Measurements from ENCODE around the gene COX19. TPM values are rescaled to one million over a fixed set of nuclear protein-coding genes. Genes with fewer than 3 reads are reported as not detected.

COX19 gene
- total and polyA plus RNA-seq, 2 experiments from 2014 or later = 11.7 to 12.6 TPM

DNA sequence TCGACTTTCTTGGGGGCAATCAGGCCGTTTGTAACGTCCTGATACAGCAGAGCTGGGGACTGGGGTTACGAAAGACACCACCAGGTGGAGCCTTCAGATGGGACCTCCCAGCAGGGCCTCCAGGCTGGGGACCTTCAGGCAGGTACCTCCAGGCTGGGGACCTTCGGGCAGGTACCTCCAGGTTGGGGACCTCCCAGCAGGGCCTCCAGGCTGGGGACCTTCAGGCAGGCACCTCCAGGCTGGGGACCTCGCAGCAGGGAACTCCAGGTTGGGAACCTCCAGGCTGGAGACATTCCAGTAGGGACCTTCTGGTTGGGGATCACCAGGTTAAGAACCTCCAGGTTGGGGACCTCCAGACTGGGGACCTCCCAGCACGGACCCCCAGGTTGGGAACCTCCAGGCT lies 45.5 kb upstream of the COX19 start:
- no peak for TF ChIP-seq ZNF114 (CRISPR knock-in tag; IDR thresholded peaks at IDR 0.05)
- no peak for TF ChIP-seq EZH2phosphoT487 (IDR thresholded peaks at IDR 0.05; ENCODE audit: unreplicated experiment)
- no peak for TF ChIP-seq NANOG (IDR thresholded peaks at IDR 0.05; ENCODE audit: borderline replicate concordance)
- TF ChIP-seq, protein P1, sequence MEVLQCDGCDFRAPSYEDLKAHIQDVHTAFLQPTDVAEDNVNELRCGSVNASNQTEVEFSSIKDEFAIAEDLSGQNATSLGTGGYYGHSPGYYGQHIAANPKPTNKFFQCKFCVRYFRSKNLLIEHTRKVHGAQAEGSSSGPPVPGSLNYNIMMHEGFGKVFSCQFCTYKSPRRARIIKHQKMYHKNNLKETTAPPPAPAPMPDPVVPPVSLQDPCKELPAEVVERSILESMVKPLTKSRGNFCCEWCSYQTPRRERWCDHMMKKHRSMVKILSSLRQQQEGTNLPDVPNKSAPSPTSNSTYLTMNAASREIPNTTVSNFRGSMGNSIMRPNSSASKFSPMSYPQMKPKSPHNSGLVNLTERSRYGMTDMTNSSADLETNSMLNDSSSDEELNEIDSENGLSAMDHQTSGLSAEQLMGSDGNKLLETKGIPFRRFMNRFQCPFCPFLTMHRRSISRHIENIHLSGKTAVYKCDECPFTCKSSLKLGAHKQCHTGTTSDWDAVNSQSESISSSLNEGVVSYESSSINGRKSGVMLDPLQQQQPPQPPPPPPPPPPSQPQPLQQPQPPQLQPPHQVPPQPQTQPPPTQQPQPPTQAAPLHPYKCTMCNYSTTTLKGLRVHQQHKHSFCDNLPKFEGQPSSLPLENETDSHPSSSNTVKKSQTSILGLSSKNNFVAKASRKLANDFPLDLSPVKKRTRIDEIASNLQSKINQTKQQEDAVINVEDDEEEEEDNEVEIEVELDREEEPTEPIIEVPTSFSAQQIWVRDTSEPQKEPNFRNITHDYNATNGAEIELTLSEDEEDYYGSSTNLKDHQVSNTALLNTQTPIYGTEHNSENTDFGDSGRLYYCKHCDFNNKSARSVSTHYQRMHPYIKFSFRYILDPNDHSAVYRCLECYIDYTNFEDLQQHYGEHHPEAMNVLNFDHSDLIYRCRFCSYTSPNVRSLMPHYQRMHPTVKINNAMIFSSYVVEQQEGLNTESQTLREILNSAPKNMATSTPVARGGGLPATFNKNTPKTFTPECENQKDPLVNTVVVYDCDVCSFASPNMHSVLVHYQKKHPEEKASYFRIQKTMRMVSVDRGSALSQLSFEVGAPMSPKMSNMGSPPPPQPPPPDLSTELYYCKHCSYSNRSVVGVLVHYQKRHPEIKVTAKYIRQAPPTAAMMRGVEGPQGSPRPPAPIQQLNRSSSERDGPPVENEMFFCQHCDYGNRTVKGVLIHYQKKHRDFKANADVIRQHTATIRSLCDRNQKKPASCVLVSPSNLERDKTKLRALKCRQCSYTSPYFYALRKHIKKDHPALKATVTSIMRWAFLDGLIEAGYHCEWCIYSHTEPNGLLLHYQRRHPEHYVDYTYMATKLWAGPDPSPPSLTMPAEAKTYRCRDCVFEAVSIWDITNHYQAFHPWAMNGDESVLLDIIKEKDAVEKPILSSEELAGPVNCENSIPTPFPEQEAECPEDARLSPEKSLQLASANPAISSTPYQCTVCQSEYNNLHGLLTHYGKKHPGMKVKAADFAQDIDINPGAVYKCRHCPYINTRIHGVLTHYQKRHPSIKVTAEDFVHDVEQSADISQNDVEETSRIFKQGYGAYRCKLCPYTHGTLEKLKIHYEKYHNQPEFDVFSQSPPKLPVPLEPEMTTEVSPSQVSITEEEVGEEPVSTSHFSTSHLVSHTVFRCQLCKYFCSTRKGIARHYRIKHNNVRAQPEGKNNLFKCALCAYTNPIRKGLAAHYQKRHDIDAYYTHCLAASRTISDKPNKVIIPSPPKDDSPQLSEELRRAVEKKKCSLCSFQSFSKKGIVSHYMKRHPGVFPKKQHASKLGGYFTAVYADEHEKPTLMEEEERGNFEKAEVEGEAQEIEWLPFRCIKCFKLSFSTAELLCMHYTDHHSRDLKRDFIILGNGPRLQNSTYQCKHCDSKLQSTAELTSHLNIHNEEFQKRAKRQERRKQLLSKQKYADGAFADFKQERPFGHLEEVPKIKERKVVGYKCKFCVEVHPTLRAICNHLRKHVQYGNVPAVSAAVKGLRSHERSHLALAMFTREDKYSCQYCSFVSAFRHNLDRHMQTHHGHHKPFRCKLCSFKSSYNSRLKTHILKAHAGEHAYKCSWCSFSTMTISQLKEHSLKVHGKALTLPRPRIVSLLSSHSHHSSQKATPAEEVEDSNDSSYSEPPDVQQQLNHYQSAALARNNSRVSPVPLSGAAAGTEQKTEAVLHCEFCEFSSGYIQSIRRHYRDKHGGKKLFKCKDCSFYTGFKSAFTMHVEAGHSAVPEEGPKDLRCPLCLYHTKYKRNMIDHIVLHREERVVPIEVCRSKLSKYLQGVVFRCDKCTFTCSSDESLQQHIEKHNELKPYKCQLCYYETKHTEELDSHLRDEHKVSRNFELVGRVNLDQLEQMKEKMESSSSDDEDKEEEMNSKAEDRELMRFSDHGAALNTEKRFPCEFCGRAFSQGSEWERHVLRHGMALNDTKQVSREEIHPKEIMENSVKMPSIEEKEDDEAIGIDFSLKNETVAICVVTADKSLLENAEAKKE (CRISPR knock-in tag; IDR thresholded peaks at IDR 0.05) = no peak
- TF ChIP-seq EZH2 (IDR thresholded peaks at IDR 0.05; ENCODE audit: low read depth, unreplicated experiment) = no peak
- TF ChIP-seq ZNF331 (CRISPR knock-in tag; IDR thresholded peaks at IDR 0.05; ENCODE audit: low read depth) = no peak
- TF ChIP-seq, protein P2, sequence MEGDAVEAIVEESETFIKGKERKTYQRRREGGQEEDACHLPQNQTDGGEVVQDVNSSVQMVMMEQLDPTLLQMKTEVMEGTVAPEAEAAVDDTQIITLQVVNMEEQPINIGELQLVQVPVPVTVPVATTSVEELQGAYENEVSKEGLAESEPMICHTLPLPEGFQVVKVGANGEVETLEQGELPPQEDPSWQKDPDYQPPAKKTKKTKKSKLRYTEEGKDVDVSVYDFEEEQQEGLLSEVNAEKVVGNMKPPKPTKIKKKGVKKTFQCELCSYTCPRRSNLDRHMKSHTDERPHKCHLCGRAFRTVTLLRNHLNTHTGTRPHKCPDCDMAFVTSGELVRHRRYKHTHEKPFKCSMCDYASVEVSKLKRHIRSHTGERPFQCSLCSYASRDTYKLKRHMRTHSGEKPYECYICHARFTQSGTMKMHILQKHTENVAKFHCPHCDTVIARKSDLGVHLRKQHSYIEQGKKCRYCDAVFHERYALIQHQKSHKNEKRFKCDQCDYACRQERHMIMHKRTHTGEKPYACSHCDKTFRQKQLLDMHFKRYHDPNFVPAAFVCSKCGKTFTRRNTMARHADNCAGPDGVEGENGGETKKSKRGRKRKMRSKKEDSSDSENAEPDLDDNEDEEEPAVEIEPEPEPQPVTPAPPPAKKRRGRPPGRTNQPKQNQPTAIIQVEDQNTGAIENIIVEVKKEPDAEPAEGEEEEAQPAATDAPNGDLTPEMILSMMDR (conservative IDR thresholded peaks at IDR 0.05; ENCODE audit: low read depth in 2 of 2) = peak in 1 of 2 experiments; percentile 37; a peak in 2 of 4 replicates
- TF ChIP-seq CREB1 (CRISPR knock-in tag; IDR thresholded peaks at IDR 0.05; ENCODE audit: low read depth) = no peak
- no peaks in the 10 kb centered on the region for H3K4me1 ChIP-seq (ENCODE audit: insufficient read depth)
- Mint-ChIP-seq H3K27me3 (ENCODE audit: insufficient read depth, low read depth, poor library complexity) (peaks cover 4% of the 10 kb centered on the region), H3K9me3 (no peaks in the 10 kb centered on the region; the same call in 2 of the 3 replicates), H3K36me3 (ENCODE audit: low read depth) (peaks cover 8% of the 10 kb centered on the region; the same call in 2 of the 3 replicates), H3K4me3 (no peak overlapping the region), H3K27ac (no peak overlapping the region), H3K4me1 (no peaks in the 10 kb centered on the region; the same call in 2 of the 3 replicates)
- no peak overlapping the region for H2AFZ ChIP-seq
- no peak overlapping the region for H3K4me3 ChIP-seq
- no peaks in the 10 kb centered on the region for H3K79me2 ChIP-seq (replicated peaks; ENCODE audit: insufficient read depth)
- no peak overlapping the region for H3K4me2 ChIP-seq
- H3K9me2 ChIP-seq (ENCODE audit: insufficient read depth) = no peaks in the 10 kb centered on the region
- DNase-seq (ENCODE audit: low spot score) = no peak
- H3K27me3 ChIP-seq (ENCODE audit: insufficient read depth) = no peaks in the 10 kb centered on the region
- no peaks in the 10 kb centered on the region for H4K20me1 ChIP-seq (replicated peaks; ENCODE audit: insufficient read depth)
- peak; percentile 14; the same call in 2 of the 3 replicates for ATAC-seq
- H3K27ac ChIP-seq (ENCODE audit: low read depth) = no peak overlapping the region
- no peaks in the 10 kb centered on the region for H3F3A ChIP-seq (replicated peaks; ENCODE audit: low read depth)
- H3K36me3 ChIP-seq (ENCODE audit: insufficient read depth) = no peaks in the 10 kb centered on the region
